Measurements from ENCODE around the gene SH3RF3.

The SH3RF3 gene

DNA sequence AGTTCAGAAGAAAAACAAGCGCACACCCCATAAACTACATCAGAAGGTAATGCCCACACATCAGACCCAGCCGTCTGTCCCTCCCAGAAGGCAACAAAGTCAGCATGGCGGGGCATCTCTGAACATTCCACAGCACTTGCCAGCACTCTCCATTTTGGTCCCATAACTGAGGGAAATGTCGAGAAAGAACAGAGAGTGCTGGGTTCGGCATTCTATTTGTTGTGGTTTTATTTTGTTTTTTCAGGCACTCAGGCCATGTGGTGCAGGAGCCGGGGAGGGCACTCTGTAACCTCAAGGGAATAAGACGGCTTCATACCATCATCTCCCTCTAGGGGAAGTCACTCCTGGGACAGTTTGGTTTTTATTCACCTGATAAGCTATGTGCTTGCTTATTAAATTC is 328.8 kb downstream of the SH3RF3 start:
- TF ChIP-seq, protein P1, sequence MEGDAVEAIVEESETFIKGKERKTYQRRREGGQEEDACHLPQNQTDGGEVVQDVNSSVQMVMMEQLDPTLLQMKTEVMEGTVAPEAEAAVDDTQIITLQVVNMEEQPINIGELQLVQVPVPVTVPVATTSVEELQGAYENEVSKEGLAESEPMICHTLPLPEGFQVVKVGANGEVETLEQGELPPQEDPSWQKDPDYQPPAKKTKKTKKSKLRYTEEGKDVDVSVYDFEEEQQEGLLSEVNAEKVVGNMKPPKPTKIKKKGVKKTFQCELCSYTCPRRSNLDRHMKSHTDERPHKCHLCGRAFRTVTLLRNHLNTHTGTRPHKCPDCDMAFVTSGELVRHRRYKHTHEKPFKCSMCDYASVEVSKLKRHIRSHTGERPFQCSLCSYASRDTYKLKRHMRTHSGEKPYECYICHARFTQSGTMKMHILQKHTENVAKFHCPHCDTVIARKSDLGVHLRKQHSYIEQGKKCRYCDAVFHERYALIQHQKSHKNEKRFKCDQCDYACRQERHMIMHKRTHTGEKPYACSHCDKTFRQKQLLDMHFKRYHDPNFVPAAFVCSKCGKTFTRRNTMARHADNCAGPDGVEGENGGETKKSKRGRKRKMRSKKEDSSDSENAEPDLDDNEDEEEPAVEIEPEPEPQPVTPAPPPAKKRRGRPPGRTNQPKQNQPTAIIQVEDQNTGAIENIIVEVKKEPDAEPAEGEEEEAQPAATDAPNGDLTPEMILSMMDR (IDR thresholded peaks at IDR 0.05; ENCODE audit: borderline replicate concordance, insufficient read depth, low read depth, low read length) = 0 out of 2 replicates have a peak, but pooled peaks have one; percentile 2
- no peak overlapping the region for H3K4me3 ChIP-seq (ENCODE audit: low read depth, low read length)

DNA sequence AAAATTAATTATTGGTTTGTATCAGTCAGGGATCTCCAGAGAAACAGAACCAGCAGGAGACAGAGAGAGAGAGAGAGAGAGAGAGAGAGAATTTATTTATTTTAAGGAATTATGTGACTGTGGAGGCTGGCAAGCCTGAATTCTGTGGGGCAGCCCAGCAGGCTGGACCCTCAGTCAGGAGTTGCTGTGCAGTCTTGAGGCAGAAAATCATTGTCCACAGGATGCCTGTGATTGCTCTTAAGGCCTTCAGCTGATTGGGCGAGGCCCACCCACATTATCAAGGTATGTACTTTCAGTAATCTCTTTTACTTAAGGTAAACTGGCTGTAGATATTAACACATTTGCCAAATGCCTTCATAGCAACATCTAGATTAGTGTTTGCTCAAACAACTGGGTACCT is 329.5 kb downstream of the SH3RF3 start:
- H3K4me3 ChIP-seq (ENCODE audit: low read depth, low read length) = no peak overlapping the region
- TF ChIP-seq, protein P1 (IDR thresholded peaks at IDR 0.05; ENCODE audit: borderline replicate concordance, insufficient read depth, low read depth, low read length) = no peak

DNA sequence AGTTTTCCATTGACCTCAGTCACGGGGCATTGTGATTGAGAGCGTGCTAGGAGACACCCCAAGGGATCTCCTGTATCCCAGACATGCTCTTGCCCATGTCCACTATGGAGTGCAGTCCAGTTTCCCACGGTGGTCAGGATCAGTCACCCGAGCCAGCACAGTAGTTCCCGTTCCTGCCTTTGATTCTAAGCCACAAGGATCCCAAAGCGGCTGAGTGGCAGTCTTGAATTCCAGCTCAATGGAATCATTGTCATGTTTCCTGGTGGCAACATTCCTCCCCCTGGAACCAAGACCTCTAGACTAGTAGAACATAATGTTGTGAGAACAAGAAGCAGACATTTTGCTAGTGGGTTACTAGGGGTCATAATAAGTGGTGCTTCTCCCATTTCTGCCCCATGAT is 330.5 kb downstream of the SH3RF3 start:
- H3K4me3 ChIP-seq (ENCODE audit: low read depth, low read length) = no peak overlapping the region
- TF ChIP-seq, protein P1 (IDR thresholded peaks at IDR 0.05; ENCODE audit: borderline replicate concordance, insufficient read depth, low read depth, low read length) = no peak

DNA sequence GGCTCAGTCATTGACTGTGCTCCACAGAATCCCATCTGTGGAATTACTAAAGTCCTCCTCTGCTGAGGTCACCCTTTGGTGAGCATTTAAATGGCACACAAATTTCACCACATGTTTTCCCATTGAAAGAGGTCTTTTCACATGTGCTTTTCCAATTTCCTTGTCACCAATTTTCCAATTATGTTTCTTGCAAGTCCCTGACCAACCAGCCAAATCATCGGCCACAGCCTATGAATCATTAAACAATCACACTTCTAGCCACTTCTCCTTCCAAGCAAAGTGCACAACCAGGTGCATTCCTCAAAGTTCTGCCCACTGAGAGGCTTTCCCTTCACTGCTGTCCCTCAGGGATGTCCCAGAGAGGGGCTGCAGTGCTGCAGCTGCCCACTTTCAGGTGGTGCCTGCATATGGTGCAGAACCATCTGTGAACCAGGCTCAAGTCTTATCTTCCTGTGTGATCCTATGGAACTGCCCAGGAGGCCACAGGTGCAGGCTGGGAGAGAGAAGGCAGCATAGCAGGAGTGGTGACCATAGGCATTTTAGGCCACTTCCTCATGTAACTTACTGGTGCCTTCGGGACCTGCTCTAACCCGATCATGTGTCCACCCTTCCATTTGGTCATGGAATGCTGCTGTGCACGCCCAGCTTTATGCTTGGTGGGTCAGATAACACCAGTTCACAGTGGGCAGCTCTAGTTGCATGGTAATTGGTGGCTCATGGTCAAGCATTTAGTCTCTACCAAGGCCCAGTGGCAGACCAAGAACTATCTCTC is 331.7 kb downstream of the SH3RF3 start:
- H3K4me3 ChIP-seq (ENCODE audit: low read depth, low read length) = no peak overlapping the region
- TF ChIP-seq, protein P1 (IDR thresholded peaks at IDR 0.05; ENCODE audit: borderline replicate concordance, insufficient read depth, low read depth, low read length) = no peak

DNA sequence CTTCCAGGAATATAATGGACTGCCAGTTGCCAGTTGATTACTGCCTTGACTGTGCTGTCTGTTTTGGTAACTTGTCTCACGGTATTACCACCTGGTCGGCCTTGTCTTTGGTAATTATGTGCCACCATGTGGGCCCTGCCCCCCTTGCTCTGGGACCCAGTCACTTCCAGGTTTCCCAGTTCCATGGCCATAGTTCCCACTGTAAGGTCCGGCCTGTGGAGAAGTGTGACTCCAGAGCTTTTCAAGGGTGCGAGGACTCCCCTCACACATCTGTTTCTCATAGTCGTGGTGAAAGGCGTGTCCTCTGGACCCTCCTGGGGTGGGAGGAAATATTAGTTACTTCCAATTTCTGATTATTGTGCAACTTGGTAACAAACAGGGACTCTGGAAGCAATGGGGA is 334.2 kb downstream of the SH3RF3 start:
- TF ChIP-seq, protein P1 (IDR thresholded peaks at IDR 0.05; ENCODE audit: borderline replicate concordance, insufficient read depth, low read depth, low read length) = no peak
- no peak overlapping the region for H3K4me3 ChIP-seq (ENCODE audit: low read depth, low read length)

DNA sequence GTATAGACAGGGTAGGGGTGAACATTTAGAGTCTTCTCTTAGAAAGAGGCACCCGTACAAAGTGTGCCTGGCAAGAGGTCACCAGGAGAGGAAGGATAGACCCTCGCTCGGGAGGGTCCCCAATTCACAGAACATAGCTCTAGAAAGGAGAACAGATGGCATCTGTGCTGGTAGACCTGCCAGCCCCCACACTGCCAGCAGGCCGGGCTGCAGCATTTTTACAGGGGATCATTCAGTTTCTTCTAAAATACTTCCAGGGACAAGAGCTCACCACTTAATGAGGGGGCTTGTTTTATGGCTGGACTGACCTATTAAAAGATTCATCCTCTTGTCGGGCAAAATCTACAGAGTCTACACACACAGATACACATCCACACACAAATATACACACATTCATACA is 334.9 kb downstream of the SH3RF3 start:
- H3K4me3 ChIP-seq (ENCODE audit: low read depth, low read length) = no peak overlapping the region

More for the DNA sequence above, 334.9 kb downstream of the SH3RF3 start:
- TF ChIP-seq, protein P1 (IDR thresholded peaks at IDR 0.05; ENCODE audit: borderline replicate concordance, insufficient read depth, low read depth, low read length) = no peak
